Mucosa of rectum (tissue), 2 donors: ENCODE measurements around the gene OR52I2.

Source experiments
- H3K27ac ChIP-seq, 2 donors: one replicate each; pipeline ENCODE4 v1.7.0; 2013; ENCODE audit warnings: inconsistent platforms in 2 of 2, low read depth in 2 of 2, low read length in 2 of 2
- H3K27me3 ChIP-seq, 2 donors: one replicate each; pipeline ENCODE4 v1.7.0; 2013; ENCODE audit warnings: low read length in 2 of 2; ENCODE audit not compliant: control insufficient read depth in 2 of 2, insufficient read depth in 2 of 2
- H3K36me3 ChIP-seq, 2 donors: one replicate each; pipeline ENCODE4 v1.7.0; 2013; ENCODE audit warnings: low read length in 2 of 2; ENCODE audit not compliant: control insufficient read depth in 2 of 2, insufficient read depth in 2 of 2
- H3K4me1 ChIP-seq, 2 donors: one replicate each; pipeline ENCODE4 v1.7.0; 2013; ENCODE audit warnings: low read length in 2 of 2, mild to moderate bottlenecking in 1 of 2; ENCODE audit not compliant: control insufficient read depth in 2 of 2, insufficient read depth in 2 of 2
- H3K4me3 ChIP-seq, 2 donors: one replicate each; pipeline ENCODE4 v1.7.0; 2013; ENCODE audit warnings: low read length in 2 of 2
- H3K9ac ChIP-seq, 2 donors: one replicate each; pipeline ENCODE4 v1.7.0; 2013; ENCODE audit warnings: low read length in 2 of 2, low read depth in 1 of 2, mild to moderate bottlenecking in 1 of 2
- H3K9me3 ChIP-seq, 2 donors: one replicate each; pipeline ENCODE4 v1.7.0; 2013; ENCODE audit warnings: low read length in 2 of 2; ENCODE audit not compliant: control insufficient read depth in 2 of 2
- donor health status: healthy.
- donor health status: Normal muscosa, but diverticular disease.

OR52I2 gene

DNA sequence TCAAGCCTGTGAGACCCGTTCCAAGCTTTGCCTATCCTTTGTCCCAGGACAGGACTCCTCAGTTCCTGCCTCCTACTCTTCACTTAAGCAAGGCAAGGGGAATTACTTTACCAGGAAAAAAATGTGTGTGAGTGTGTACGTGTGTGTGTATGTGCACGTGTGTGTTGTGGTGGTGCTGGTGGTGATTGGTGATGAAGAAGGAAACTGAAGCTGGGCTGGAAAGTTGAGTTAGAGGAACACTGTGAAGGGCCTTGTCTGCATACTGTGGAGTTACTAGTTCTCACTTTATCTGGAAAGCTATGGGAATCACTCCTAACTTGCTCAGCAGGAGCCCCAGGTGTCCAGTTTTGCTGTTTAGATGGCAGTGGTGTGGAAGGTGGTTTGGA, 56.1 kb downstream of the OR52I2 start:
- Histone ChIP-seq H3K4me1 (peaks cover 3% of the 10 kb centered on the region in 2 donors), H3K9ac (no peak overlapping the region), H3K4me3 (no peak overlapping the region), H3K27ac (no peak overlapping the region), H3K36me3 (no peaks in the 10 kb centered on the region), H3K9me3 (no peaks in the 10 kb centered on the region), H3K27me3 (no peaks in the 10 kb centered on the region)

DNA sequence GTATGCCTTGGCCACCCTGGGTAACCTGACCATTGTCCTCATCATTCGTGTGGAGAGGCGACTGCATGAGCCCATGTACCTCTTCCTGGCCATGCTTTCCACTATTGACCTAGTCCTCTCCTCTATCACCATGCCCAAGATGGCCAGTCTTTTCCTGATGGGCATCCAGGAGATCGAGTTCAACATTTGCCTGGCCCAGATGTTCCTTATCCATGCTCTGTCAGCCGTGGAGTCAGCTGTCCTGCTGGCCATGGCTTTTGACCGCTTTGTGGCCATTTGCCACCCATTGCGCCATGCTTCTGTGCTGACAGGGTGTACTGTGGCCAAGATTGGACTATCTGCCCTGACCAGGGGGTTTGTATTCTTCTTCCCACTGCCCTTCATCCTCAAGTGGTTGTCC, 58.4 kb downstream of the OR52I2 start:
- no peaks in the 10 kb centered on the region for H3K27me3 ChIP-seq
- no peak overlapping the region for H3K9ac ChIP-seq
- H3K27ac ChIP-seq, result no peak overlapping the region
- no peaks in the 10 kb centered on the region for H3K9me3 ChIP-seq
- no peaks in the 10 kb centered on the region for H3K36me3 ChIP-seq
- H3K4me3 ChIP-seq, result no peak overlapping the region
- peaks cover 3% of the 10 kb centered on the region in 2 donors for H3K4me1 ChIP-seq

GRCh38 chr11:4641501-4641900, 60.0 kb downstream of the OR52I2 start:
- Histone ChIP-seq H3K27ac (no peak overlapping the region), H3K4me1 (peaks cover 3% of the 10 kb centered on the region in 2 donors), H3K27me3 (no peaks in the 10 kb centered on the region), H3K36me3 (no peaks in the 10 kb centered on the region), H3K4me3 (no peak overlapping the region), H3K9ac (no peak overlapping the region), H3K9me3 (no peaks in the 10 kb centered on the region)

DNA sequence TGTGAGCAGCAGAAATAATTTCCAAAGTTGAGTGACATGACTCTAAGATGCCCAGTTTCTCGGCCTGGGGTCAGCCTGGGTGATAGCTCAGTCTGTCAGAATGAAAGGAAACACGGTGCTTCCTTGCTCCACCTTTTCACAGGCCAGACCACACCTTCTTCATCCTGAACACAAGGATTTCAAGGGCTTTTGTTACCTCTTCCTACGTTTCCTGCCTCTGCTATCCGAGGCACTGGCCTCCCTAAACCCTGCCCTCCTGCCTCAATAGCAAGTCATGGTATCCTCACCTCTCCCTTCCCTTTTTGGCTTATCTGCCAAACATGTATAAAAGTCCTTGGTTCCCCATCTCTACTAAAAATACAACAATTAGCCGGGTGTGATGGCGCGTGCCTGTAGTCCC, 60.5 kb downstream of the OR52I2 start:
- no peaks in the 10 kb centered on the region for H3K27me3 ChIP-seq
- no peak overlapping the region for H3K9ac ChIP-seq
- H3K27ac ChIP-seq, result no peak overlapping the region
- H3K4me3 ChIP-seq, result no peak overlapping the region
- peaks cover under 1 to 1% of the 10 kb centered on the region in 2 donors for H3K4me1 ChIP-seq
- no peaks in the 10 kb centered on the region for H3K9me3 ChIP-seq
- no peaks in the 10 kb centered on the region for H3K36me3 ChIP-seq
